ENCODE data around the gene USH2A. TPM values are rescaled to one million over a fixed set of nuclear protein-coding genes. Genes with fewer than 3 reads are reported as not detected.

Gene USH2A
- total RNA-seq, 1 experiment from 2014 or later = not detected

DNA sequence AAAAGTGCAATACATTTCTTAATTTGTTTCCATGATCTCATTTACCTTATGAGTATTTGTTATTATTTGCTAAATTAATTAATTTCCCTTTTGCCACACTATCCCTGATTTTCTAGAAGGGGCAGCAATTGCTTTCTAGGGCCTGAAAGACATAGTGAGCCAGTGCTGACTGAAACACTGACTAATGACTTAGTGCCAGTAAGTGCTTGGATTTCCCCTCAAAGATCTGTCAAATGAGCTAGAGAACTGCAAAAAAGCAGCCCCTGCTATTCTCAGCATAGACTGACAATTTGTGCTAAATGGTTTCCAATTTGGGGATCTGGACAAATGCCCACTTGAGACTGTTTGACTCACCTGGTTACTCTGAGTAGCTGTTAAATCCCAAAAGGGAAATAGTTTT is 35.6 kb upstream of the USH2A start:
- Histone ChIP-seq H3K36me3 (ENCODE audit: insufficient read depth, low read length, poor library complexity, severe bottlenecking) (no peaks in the 10 kb centered on the region), H3K27ac (ENCODE audit: low read depth, low read length, poor library complexity, severe bottlenecking) (no peak overlapping the region), H3K27me3 (replicated peaks; ENCODE audit: insufficient read depth, low read depth, low read length, poor library complexity) (no peaks in the 10 kb centered on the region), H3K4me3 (ENCODE audit: low read depth, low read length, poor library complexity, severe bottlenecking) (no peak overlapping the region), H3K4me1 (ENCODE audit: insufficient read depth, low read length, poor library complexity, severe bottlenecking) (no peaks in the 10 kb centered on the region), H3K9me3 (ENCODE audit: low read depth, low read length, poor library complexity, severe bottlenecking) (no peaks in the 10 kb centered on the region)
- TF ChIP-seq, protein P1, sequence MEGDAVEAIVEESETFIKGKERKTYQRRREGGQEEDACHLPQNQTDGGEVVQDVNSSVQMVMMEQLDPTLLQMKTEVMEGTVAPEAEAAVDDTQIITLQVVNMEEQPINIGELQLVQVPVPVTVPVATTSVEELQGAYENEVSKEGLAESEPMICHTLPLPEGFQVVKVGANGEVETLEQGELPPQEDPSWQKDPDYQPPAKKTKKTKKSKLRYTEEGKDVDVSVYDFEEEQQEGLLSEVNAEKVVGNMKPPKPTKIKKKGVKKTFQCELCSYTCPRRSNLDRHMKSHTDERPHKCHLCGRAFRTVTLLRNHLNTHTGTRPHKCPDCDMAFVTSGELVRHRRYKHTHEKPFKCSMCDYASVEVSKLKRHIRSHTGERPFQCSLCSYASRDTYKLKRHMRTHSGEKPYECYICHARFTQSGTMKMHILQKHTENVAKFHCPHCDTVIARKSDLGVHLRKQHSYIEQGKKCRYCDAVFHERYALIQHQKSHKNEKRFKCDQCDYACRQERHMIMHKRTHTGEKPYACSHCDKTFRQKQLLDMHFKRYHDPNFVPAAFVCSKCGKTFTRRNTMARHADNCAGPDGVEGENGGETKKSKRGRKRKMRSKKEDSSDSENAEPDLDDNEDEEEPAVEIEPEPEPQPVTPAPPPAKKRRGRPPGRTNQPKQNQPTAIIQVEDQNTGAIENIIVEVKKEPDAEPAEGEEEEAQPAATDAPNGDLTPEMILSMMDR (conservative IDR thresholded peaks at IDR 0.05; ENCODE audit: low read depth, low read length) = no peak
- TF ChIP-seq EZH2 (IDR thresholded peaks at IDR 0.05; ENCODE audit: borderline replicate concordance, low read depth, low read length, poor library complexity, severe bottlenecking) = no peak
- intact Hi-C loops (cut with micrococcal nuclease; ENCODE audit: unreplicated experiment) = no loop called here
- POLR2A ChIA-PET (ENCODE audit: low non-redundant PET) = no interaction called here
- no peak for DNase-seq (ENCODE audit: low spot score)
- CTCF ChIA-PET = no interaction called here
- no TSS peak for BruUV-seq (replicated peaks)

DNA sequence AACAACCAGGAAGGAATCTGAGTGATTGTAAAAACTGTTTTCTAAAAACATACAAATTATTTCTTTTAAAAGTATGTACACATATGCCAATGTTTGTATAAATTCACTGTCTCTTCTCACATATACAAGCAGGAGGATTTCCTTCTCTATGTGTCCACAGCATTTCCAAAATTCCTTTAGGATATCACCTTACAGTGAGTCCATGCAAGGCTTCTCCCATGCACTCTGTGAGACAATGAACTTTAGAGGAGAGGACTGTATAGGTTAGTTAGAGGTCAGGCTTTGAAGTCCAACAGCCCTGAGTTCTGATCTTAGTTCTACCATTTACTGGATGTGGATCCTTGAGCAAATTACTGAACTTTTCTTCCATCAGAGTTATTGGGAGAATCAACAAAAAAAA is 34.1 kb upstream of the USH2A start:
- no TSS peak for BruUV-seq (replicated peaks)
- DNase-seq (ENCODE audit: low spot score) = no peak
- no peaks in the 10 kb centered on the region for H3K9me3 ChIP-seq (ENCODE audit: low read depth, low read length, poor library complexity, severe bottlenecking)
- H3K4me3 ChIP-seq (ENCODE audit: low read depth, low read length, poor library complexity, severe bottlenecking) = no peak overlapping the region
- H3K27me3 ChIP-seq (replicated peaks; ENCODE audit: insufficient read depth, low read depth, low read length, poor library complexity) = no peaks in the 10 kb centered on the region
- H3K4me1 ChIP-seq (ENCODE audit: insufficient read depth, low read length, poor library complexity, severe bottlenecking) = no peaks in the 10 kb centered on the region
- ChIA-PET POLR2A (ENCODE audit: low non-redundant PET) (no interaction called here), CTCF (no interaction called here)
- TF ChIP-seq EZH2 (IDR thresholded peaks at IDR 0.05; ENCODE audit: borderline replicate concordance, low read depth, low read length, poor library complexity, severe bottlenecking) = no peak
- TF ChIP-seq, protein P1 (conservative IDR thresholded peaks at IDR 0.05; ENCODE audit: low read depth, low read length) = no peak
- intact Hi-C loops (cut with micrococcal nuclease; ENCODE audit: unreplicated experiment) = no loop called here
- H3K27ac ChIP-seq (ENCODE audit: low read depth, low read length, poor library complexity, severe bottlenecking) = no peak overlapping the region
- no peaks in the 10 kb centered on the region for H3K36me3 ChIP-seq (ENCODE audit: insufficient read depth, low read length, poor library complexity, severe bottlenecking)

DNA sequence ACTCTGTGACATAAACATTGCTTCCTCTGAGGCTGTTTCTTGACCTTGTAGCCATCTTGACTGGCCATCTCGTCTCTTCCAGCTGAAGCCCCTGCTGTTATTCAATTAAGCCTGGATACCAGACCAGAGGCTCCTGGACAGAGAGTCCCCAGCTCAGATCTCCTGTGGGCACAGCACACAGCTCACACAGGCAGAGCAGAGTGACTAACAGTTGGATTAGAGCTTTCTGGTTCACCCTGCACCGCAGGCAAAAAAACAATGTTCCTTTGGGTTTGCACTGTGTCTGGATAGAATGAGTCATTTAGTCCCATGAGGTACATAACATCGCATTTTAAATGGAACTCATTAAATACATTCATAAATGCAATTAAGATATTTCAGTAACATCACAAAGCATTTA is 33.4 kb upstream of the USH2A start:
- TF ChIP-seq, protein P1 (conservative IDR thresholded peaks at IDR 0.05; ENCODE audit: low read depth, low read length) = no peak
- TF ChIP-seq EZH2 (IDR thresholded peaks at IDR 0.05; ENCODE audit: borderline replicate concordance, low read depth, low read length, poor library complexity, severe bottlenecking) = no peak
- no peaks in the 10 kb centered on the region for H3K27me3 ChIP-seq (replicated peaks; ENCODE audit: insufficient read depth, low read depth, low read length, poor library complexity)
- no peak overlapping the region for H3K4me3 ChIP-seq (ENCODE audit: low read depth, low read length, poor library complexity, severe bottlenecking)
- no peaks in the 10 kb centered on the region for H3K9me3 ChIP-seq (ENCODE audit: low read depth, low read length, poor library complexity, severe bottlenecking)
- BruUV-seq (replicated peaks) = no TSS peak
- CTCF ChIA-PET = no interaction called here
- H3K27ac ChIP-seq (ENCODE audit: low read depth, low read length, poor library complexity, severe bottlenecking) = no peak overlapping the region
- POLR2A ChIA-PET (ENCODE audit: low non-redundant PET) = no interaction called here
- no peaks in the 10 kb centered on the region for H3K36me3 ChIP-seq (ENCODE audit: insufficient read depth, low read length, poor library complexity, severe bottlenecking)
- intact Hi-C loops (cut with micrococcal nuclease; ENCODE audit: unreplicated experiment) = no loop called here
- DNase-seq (ENCODE audit: low spot score) = peak; percentile 28
- no peaks in the 10 kb centered on the region for H3K4me1 ChIP-seq (ENCODE audit: insufficient read depth, low read length, poor library complexity, severe bottlenecking)

All from A673 (cell line).